Retina (tissue), 1 donor: ENCODE measurements around the gene ADRM1.
A peak's percentile ranks its signal among the peaks of the same experiment; 100 is the strongest.

Experiments used
- DNase-seq: peaks from one replicate; pipeline ENCODE4 v3.0.0-alpha.2; 2016

ADRM1 gene

DNA sequence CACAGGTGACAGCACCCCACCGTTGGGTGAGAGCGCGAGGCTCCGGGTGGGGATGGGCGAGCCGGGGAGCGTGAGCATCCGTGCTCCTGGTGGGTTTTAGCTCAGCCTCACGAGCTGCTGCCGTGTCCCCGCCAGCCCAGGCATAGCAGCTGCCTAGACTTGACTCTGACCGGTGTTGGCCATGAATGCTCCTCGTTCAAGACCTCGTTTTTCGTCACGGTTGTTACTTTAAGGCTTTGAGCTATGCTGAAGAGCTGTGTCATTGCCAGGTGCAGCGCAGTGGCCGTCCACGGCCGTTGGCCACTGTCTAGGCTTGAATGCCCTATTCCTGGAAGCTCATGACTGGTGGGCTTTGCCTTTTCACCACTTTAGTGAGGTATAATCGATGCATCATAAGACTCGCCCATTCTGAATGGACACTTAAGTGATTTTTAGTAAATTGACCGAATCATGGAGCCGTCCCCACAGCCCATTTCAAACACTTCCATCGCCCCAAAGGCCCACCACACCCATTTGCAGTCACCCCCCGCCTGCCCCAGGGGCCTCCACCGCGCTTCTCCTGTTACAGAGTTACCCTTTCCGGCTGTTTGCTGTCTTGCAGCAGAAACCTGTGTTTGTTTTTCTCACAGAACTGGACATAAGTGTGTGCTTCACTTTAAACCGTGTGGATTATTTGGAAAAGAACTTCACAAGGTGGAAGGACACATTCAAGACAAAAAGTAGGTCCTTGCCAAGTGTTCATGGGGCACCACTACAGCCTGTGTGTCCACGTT is 21.4 kb upstream of the ADRM1 start:
- DNase-seq: no peak

DNA sequence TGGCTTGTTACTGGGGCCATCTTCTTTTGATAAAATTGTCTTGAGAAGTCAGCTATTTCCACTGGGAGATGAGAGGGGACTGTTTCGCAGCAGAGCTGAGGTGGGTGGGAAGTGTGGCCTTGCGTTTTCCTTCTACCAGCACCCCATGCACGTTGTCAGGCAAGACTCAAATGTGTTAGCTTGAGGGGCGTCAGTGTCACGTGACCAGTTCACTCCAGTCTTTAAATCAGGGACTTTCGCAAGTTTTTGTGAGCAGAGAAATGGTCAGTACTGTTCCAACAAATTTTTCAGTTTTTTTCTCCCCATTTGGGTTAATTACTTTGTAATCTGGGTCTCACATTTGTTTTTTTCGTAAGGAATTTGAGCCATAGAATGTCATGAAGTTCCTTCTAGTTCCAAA is 20.7 kb upstream of the ADRM1 start:
- no peak for DNase-seq

DNA sequence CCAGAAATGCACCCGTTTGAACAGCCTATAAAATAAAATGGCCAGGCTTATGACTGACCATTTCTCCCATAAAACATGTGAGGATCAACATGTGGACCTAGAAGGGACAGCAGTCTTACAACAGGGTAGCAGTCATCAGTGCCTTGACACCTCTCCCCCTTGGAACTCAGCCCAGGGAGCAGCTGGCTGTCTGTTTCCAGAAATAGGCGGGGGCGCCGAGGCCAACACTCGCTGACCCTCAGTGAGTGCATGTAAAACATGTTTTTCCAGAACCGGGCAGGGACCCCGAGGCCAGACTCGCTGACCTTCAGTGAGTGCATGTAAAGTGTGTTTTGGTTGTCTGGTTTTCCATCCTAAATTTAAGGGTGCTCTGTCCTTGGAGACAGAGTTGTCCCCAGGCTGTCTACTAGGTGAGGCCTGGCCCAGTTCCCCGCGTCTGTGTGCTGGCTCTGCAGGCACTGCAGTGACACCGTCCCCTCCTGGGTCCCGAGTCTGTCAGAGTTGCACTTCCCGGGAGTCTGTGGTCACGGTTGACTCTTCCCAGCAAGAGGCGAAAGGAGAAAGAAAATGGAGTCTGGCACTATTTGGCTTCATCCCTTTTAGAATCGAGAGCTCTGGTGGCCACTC is 19.8 kb upstream of the ADRM1 start:
- DNase-seq: no peak

DNA sequence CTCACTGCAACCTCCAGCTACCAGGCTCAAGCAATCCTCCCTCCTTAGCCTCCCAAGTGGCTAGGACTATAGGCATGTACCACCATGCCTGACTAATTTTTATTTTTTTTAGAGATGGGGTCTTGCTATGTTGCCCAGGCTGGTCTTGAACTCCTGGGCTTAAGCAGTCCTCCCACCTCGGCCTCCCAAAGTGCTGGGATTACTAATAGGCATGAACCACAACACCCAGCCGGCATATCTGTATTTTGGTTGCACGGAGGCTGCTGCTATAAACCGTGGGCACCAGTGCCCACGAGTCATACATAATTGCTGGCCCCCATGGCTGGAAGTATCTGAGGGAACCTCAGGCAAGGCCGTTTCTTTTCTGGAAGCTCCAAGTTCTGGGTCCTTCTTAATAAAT is 18.3 kb upstream of the ADRM1 start:
- DNase-seq: no peak

GRCh38 chr20:62285151-62285550 is 17.6 kb upstream of the ADRM1 start:
- DNase-seq: no peak

DNA sequence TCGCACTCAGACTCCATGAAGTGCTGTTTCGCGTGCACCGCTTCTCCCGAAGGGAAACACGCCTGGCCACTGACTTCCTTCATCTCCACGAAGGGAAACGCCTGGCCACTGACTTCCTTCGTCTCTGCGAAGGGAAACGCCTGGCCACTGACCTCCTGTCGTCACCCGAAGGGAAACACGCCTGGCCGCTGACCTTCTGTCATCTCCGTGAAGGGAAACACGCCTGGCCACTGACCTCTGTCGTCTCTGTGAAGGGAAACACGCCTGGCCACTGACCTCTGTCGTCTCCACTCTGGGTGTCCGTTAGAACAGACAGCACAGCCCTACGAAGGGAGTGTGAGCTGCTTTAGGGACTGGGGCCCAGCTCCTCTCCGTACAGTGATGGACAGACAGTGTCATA is 17.1 kb upstream of the ADRM1 start:
- DNase-seq: no peak

DNA sequence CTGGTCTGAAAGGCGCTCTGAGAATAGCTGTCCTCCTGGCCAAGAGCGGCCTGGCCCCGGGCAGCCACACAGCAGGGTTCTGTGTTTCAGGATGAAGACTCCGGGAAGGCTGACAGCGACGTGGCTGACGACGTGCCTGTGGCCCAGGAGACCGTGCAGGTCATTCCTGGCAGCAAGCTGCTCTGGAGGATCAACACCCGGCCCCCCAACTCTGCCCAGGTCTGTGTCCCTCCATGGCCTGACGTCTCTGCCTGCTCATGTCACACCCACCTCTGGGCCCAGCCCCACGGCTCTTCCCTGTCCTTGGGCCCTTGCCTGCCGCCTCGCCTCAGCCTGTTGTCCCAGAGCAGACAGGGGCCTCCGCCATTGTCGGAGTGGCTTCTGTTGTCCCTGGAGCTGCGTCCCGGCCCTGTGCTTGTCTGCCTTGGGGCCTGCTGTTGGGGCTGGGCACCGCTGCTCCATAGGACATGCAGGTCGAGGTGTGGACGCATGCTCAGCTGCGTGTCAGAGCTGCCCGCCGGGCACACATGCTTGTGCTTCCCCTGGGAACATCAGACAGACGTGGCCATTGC is 16.2 kb upstream of the ADRM1 start:
- peak; percentile 40 for DNase-seq

- no peak for DNase-seq
Observed at GRCh38 chr20:62287129-62287528, 15.7 kb upstream of the ADRM1 start.

DNA sequence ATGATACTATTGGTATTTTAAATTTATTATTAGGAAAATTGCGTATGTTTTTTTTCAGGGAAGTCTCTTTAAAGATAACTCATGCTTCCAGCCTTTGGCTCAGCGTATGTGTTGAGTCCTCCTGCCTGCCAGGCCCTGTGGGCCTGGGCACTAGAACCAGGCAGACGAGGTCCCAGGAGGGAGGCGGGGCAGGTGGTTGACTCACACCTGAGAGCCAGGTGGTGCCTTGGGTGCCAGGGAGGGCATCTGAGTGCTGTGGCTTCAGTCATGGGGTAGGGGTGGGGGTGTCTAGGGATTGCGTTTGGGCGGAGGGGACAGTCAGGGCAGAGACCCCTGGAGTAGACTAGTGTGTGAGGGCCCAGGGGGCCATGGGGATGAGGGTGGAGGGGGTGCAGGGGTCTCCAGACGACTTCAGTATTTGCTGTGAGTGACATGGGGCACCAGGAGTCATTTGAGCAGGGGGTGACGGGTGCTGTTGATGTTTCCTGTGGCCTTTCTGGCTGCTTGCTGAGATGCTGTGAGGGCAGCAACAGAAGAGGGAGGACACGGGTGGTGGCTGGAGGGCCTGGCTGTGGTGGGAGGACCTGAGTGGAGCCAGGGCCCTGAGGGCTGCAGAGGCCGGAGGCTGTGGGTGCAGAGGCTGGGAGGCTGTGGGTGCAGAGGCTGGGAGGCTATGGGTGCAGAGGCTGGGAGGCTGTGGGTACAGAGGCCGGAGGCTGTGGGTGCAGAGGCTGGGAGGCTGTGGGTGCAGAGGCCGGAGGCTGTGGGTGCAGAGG is 14.8 kb upstream of the ADRM1 start:
- DNase-seq: no peak

GRCh38 chr20:62288535-62289105 is 14.2 kb upstream of the ADRM1 start:
- no peak for DNase-seq

DNA sequence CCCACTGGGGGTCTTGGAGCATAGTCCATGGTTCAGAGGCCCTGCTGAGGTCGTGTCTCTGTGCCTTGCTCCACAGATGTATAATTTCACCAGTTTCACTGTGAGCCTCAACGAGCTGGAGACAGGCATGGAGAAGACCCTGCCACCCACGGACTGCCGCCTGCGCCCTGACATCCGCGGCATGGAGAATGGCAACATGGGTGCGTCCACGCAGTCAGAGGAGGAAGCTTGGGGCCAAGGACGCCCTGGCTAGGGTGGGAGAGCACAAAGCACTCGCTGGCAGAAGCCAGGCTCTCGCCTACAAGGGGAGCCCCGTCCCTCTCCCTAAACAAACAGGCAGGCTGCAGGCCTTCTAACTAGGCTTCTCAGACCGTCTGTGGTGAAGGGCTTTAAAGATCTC is 13.7 kb upstream of the ADRM1 start:
- no peak for DNase-seq

DNA sequence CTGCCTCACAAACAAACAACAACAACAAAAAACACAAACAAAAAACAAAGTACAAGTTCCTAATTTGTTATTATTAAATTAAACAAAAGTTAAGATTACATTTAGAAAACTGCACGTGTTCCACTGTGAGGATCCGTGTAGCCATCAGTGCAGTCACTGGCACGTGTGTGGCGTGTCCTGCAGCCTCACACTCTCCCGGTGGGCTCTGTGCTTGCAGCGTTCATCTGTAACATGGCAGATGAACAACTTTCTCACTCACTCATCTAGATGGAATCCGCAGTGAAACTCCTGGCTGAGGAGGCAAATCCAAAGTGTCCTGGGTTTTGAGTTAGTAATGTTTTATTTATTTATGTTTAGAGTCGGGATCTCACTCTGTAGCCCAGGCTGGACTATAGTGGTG is 12.9 kb upstream of the ADRM1 start:
- DNase-seq: no peak

DNA sequence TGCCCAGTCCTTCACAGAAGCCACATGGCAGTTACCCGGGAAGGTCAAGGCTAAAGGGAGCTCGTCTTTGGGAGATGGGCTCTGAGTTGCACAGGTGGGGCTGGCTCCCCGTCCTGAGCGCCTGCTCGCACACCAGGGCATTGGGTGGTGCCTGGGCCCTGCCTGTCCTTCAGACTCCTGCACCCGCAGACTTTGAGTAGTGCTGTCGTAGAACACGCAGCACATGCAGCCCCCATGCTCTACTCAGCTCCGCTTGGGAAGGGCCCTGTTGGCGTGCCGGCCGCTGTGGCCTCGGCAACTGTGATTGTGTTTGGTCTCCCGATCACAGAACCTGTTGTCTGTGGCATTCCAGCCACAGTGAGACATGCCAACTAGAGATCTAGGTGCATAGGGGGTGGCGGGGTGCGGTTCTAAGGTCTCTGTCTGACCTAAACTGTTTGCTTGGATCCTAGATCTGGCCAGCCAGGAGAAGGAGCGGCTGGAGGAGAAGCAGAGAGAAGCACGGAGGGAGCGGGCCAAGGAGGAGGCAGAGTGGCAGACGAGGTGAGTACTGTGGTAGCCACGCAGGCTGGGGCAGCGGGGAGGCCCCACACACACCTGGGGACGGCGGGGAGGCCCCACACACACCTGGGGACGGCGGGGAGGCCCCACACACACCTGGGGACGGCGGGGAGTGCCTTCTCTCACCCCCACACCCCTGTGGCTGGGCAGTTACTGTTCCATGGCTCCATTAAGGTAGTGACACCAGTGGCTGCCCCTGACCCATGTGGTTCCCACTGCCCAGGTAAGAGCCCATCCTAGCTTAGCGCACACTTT is 11.3 kb upstream of the ADRM1 start:
- DNase-seq: no peak

DNA sequence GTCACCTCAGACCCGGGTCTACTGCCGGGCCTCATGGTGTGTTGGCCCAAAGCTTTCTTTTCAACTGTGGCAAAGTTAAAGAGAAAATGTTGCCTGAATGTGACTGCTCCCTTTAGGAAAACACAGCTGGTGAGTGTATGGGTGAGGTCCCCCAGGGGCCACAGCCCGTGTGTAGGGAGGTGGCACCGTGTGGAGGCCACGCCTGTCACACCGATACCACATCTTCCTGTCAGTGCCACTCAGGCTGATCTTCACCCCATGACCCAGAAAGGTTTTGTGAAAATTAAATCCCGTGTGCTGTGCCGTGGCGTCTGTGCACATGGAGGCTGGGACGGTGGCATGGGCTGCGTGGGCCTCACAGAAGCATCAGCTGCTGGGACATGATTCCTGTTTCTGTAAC is 10.7 kb upstream of the ADRM1 start:
- DNase-seq: no peak

DNA sequence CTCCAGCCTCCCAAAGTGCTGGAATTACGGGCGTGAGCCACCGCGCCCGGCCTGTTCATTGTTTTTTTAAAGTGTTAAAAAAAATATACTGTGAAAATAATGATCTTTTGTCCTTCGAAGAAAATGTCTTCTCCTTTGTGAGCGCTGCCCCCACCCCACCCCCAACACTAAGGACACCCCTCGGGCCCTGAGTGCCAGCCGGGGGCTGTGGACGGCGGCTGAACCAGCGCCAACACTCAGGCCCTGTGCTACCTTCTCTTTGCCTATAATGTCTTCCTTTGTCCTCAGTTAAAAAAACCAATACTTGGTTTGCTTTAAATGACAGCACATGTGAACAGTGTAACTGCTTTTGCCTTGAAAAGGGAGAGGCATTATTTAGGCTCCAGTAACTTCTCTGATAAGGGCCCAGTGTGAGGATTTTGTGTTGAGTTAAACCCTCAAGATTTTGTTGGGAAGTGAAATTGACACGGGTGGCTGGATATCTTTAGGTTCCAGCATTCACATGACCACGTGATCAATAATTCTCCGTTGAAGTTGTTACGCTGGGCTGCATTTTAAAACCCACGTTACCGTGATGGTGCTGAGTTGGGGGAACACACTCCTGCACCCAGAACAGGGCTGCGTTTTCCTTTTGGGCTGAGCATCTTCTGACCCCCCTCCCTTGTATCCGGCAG is 9.5 kb upstream of the ADRM1 start:
- peak; percentile 61 for DNase-seq

DNA sequence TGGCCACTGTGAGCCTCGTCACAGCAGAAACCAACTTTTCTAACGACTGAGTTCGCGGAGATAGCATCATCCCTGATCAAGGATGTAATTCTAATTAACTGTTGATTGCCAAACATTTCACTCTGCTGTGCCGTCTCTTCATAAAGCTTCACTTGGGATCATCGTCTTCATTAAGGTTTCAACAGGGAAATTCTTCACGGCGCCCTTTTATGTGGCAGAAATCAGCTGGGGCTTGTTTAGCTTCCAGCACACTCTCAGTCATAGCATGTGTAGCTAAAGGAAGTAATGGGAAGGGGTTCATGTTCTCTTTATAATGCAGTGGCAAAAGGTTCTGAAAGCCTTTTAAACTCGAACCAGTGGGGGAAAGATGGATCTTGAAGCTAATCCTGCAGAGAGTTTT is 8.9 kb upstream of the ADRM1 start:
- no peak for DNase-seq

DNA sequence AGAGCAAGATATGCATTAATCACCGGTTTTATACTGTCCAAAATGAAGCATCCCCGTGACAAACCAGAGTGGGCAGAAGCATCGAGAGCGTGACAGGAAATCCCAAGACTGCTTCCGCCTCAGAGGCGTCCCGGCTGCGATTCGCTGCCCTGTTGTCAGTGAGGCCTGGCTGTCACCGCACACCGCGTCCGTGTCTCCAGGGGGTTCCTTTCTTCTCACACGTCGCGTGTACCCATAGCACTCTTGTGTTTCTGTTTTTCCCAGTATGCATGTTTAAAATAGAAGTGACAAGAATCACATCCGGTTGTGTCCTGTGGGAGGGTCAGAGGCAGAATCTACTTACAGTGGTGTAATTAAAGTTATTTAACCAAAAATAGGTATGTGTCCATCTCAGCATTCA is 8.3 kb upstream of the ADRM1 start:
- DNase-seq: peak; percentile 44

GRCh38 chr20:62296724-62297448 is 5.9 kb upstream of the ADRM1 start:
- no peak for DNase-seq

GRCh38 chr20:62297449-62298227 is 5.2 kb upstream of the ADRM1 start:
- no peak for DNase-seq

DNA sequence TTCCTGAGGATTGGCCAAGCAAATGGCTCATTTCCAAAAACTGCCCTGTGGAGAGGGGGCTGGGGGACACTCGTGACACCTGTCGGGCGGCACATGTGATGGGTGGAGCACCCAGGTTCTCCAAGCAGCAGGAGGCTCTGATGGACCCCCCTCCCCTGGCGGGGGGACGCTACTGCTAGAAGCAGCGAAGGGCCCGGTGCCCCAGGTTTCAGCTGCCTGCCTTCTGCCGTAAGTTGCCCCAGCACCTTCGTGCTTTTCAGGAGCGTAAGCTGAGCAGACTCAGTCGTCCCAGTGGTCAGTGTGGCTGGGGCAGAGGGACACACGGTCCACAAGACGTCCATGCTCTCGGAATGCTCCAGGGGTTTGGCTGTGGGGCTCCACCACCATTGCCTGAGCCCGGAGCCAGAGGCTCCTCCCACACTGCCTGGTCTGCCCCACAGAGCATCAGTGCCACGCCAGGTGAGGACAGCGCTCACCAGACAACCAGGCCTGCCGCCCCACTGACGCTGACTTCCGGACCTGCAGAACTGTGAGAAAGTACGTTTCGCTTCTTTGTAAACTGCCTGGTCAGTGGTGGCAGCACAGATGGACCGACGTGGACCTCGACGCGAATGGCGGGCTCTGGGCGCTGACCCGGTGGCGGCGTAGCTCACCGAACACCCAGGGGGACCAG is 4.1 kb upstream of the ADRM1 start:
- no peak for DNase-seq
